Natural killer cell treated with Interleukin-12 subunit alpha and Interleukin-12 subunit beta and Interleukin-15 and Interleukin-18, amount 100 ng/mL, for 72 hours (primary cell): ENCODE results near the gene ZNF608. TPM values are rescaled to one million over a fixed set of nuclear protein-coding genes. Genes with fewer than 3 reads are reported as not detected.

Experiments used
- ATAC-seq, 2 donors: fragments of 150-1000 bp; cut with Tn5 transposase in 1 of 2; sonication (Bioruptor Pico), chemical (Tn5 transposase) in 1 of 2; 2 replicates each; pipeline ENCODE4 v1.10.0; 2021
- DNase-seq: peaks from one replicate; pipeline ENCODE4 v3.0.0; 2022; ENCODE audit warnings: low spot score
- H3K27ac Mint-ChIP-seq, 2 donors: 1 replicate in 1 of 2; 2 replicates in 1 of 2; pipeline ENCODE4 v1.8.0; 2022; ENCODE audit warnings: mixed read lengths in 2 of 2, mild to moderate bottlenecking in 1 of 2, moderate library complexity in 1 of 2
- H3K27me3 Mint-ChIP-seq, 2 donors: 1 replicate in 1 of 2; 2 replicates in 1 of 2; pipeline ENCODE4 v1.8.0; 2022; ENCODE audit warnings: mixed read lengths in 2 of 2
- H3K36me3 Mint-ChIP-seq: one replicate; pipeline ENCODE4 v1.8.0; 2022; ENCODE audit warnings: mixed read lengths
- H3K4me1 Mint-ChIP-seq, 2 donors: 1 replicate in 1 of 2; 2 replicates in 1 of 2; pipeline ENCODE4 v1.8.0; 2022; ENCODE audit warnings: low read depth in 2 of 2, mixed read lengths in 2 of 2, mild to moderate bottlenecking in 1 of 2
- H3K4me3 Mint-ChIP-seq: one replicate; pipeline ENCODE4 v1.8.0; 2022; ENCODE audit warnings: mixed read lengths
- H3K9me3 Mint-ChIP-seq: 2 replicates; pipeline ENCODE4 v1.8.0; 2022; ENCODE audit warnings: mixed read lengths
- total RNA-seq, 2 donors: library from RNA; stranded (reverse); gene quantifications; one replicate each; pipeline ENCODE4 v1.2.3, GENCODE V29; 2022

Gene ZNF608
- total RNA-seq, 2 donors from 2014 or later: 0.47 to 0.59 TPM

- ATAC-seq (no peak), DNase-seq (no peak)
- no peaks in the 10 kb centered on the region for H3K36me3 Mint-ChIP-seq
- no peak overlapping the region for H3K27ac Mint-ChIP-seq
- peaks cover 3% of the 10 kb centered on the region for H3K9me3 Mint-ChIP-seq
- H3K4me3 Mint-ChIP-seq: no peak overlapping the region
- peaks cover 0 to 3% of the 10 kb centered on the region in 2 donors for H3K4me1 Mint-ChIP-seq
- H3K27me3 Mint-ChIP-seq: peaks cover 0 to 6% of the 10 kb centered on the region in 2 donors
Observed at GRCh38 chr5:124707520-124707919, 38.9 kb downstream of the ZNF608 start.

DNA sequence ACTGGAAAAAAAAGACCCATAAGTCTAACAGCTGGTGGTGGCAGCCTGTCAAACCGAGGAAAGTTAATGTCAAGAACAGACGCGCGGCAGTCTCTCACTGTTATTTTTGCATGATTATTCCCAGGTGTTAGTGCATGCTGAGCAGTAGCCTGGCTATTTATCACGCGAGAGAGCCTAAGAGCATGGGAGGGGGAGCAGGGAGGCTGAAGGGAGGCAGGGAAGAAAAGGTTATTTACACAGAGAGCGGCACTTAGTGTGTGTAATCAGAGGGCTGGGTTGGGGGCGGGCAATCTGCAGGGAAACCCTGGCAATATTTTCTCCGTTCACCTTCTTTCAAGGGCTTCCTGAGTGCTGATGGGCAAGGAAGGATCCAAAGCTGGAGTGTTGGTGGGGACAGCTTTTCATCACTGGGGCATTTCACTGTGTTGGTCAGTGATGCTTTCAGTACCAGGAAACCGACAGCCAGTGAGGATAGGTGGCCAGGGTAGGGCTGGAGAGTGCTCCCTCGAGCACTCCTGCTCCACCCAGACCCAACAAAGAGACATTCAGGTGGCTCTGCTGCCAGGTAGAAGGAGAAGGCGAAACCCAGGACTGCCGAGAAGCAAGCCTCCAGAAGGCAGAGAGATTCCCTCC lies 39.6 kb downstream of the ZNF608 start:
- Mint-ChIP-seq H3K27me3 (peaks cover 0 to 5% of the 10 kb centered on the region in 2 donors), H3K36me3 (no peaks in the 10 kb centered on the region), H3K4me3 (no peak overlapping the region), H3K27ac (no peak overlapping the region), H3K9me3 (peaks cover 3% of the 10 kb centered on the region), H3K4me1 (peaks cover 0 to 3% of the 10 kb centered on the region in 2 donors)
- ATAC-seq (no peak), DNase-seq (no peak)

GRCh38 chr5:124706051-124706450 lies 40.4 kb downstream of the ZNF608 start:
- DNase-seq (no peak), ATAC-seq (no peak)
- H3K27me3 Mint-ChIP-seq: no peaks in the 10 kb centered on the region
- H3K27ac Mint-ChIP-seq: no peak overlapping the region
- peaks cover 0 to 3% of the 10 kb centered on the region in 2 donors for H3K4me1 Mint-ChIP-seq
- H3K9me3 Mint-ChIP-seq: no peaks in the 10 kb centered on the region
- no peaks in the 10 kb centered on the region for H3K36me3 Mint-ChIP-seq
- H3K4me3 Mint-ChIP-seq: no peak overlapping the region

DNA sequence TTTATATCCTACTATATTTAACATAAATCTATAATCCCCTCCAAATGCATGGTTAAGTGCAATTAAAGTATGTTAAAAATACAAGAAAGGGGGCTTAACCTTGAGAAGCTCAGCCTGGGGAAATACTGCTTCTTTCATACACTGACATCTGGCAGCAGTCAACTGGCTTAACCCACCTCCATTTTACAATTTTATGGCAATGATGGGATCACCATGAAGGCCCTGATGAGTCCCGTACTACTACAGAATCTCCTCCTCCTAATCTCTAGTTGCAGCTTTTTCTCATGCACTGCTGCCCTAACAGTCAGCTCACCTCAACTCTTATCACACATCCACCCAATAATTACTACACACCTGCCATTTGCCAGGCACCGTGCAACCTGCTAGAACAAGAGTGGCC lies 40.9 kb downstream of the ZNF608 start:
- ATAC-seq: no peak
- Mint-ChIP-seq H3K27me3 (no peaks in the 10 kb centered on the region), H3K27ac (no peak overlapping the region), H3K9me3 (no peaks in the 10 kb centered on the region), H3K4me3 (no peak overlapping the region), H3K4me1 (peaks cover 0 to 3% of the 10 kb centered on the region in 2 donors), H3K36me3 (no peaks in the 10 kb centered on the region)
- DNase-seq: no peak

DNA sequence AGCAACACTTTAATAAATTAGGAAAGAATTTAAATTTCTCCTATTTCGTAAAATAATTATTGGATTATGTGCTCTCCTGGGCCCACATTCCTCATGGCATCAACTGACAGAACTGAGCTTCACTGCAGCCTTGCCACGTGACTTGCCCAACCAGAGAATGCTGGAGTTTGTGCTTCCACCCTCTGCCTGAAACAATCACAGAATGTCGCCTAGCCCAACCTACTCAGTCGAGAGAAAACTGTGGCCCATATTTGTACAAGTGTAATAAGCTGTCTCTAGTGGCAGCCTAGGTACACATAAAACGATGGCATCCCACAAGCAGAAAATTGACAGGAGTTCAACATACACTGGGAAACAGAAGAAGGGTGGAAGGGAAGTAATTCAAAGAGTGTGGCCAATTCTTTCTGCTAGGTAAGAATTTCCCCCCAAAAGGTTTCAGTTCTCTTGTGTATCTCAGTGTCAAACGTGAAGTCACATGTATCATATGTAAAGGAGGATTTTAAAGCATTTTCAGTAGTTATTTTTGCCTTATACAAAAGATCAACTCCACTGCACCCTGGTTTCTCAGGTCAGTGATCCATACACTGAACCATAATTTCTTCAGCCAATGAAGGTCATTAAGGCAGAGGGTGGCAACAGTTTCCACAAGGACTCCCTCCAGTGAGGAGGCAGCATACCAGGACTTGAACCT lies 41.7 kb downstream of the ZNF608 start:
- Mint-ChIP-seq H3K27me3 (peaks cover under 1 to 6% of the 10 kb centered on the region in 2 donors), H3K4me3 (no peak overlapping the region), H3K27ac (no peak overlapping the region), H3K4me1 (peaks cover 0 to 3% of the 10 kb centered on the region in 2 donors), H3K36me3 (no peaks in the 10 kb centered on the region), H3K9me3 (no peaks in the 10 kb centered on the region)
- ATAC-seq (no peak), DNase-seq (no peak)

GRCh38 chr5:124703995-124704394 lies 42.4 kb downstream of the ZNF608 start:
- Mint-ChIP-seq H3K36me3 (no peaks in the 10 kb centered on the region), H3K4me1 (peaks cover 0 to 3% of the 10 kb centered on the region in 2 donors), H3K27ac (no peak overlapping the region), H3K4me3 (no peak overlapping the region), H3K27me3 (peaks cover 2 to 8% of the 10 kb centered on the region in 2 donors), H3K9me3 (no peaks in the 10 kb centered on the region)
- DNase-seq (no peak), ATAC-seq (no peak)

DNA sequence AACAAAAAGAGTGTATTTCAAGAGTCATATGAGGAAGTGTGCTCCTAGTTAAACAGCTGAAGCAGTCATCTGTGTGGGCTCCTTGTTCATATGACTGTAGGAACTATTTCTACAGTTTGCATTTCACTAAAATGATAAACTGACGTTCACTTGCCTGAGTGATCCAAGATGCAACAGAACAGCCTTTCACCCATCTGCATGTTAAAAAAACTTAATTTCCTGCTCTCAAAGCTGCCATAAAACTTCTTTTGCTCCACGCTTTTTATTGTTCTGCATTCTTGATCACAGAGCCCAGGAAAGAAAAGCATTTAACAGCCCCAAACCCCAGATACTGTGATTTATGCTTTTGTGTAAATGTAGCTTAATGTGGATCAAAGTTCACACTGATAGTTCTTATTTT lies 43.9 kb downstream of the ZNF608 start:
- Mint-ChIP-seq H3K36me3 (no peaks in the 10 kb centered on the region), H3K27me3 (peaks cover 2 to 8% of the 10 kb centered on the region in 2 donors), H3K9me3 (no peaks in the 10 kb centered on the region), H3K4me3 (no peak overlapping the region), H3K27ac (no peak overlapping the region), H3K4me1 (peaks cover 0 to under 1% of the 10 kb centered on the region in 2 donors)
- DNase-seq: no peak
- no peak for ATAC-seq

- ATAC-seq (no peak), DNase-seq (no peak)
- H3K4me1 Mint-ChIP-seq: no peaks in the 10 kb centered on the region
- H3K27ac Mint-ChIP-seq: no peak overlapping the region
- no peaks in the 10 kb centered on the region for H3K36me3 Mint-ChIP-seq
- H3K9me3 Mint-ChIP-seq: no peaks in the 10 kb centered on the region
- H3K27me3 Mint-ChIP-seq: peaks cover 2 to 8% of the 10 kb centered on the region in 2 donors
- no peak overlapping the region for H3K4me3 Mint-ChIP-seq
Observed at GRCh38 chr5:124701873-124702425, 44.5 kb downstream of the ZNF608 start.

DNA sequence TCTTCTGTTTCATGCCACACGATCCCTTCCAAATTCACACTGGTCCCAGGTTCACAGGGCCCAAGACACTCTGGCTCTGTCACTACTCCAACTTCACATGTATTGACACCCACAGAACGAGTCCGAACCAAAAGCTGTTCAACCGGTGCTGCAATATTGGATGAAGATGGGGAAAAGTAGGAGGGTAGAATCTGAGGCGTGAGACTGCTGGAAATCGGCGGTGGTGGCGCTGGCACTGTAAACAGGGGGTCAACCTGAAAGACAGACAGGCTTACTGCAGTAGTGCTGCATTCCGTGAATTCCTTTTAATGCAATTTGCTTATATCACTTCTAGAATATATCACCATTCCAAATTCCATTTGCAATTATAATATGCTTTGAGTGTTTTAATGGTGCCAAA lies 45.4 kb downstream of the ZNF608 start:
- peaks cover 7 to 8% of the 10 kb centered on the region in 2 donors for H3K27me3 Mint-ChIP-seq
- H3K4me1 Mint-ChIP-seq: no peaks in the 10 kb centered on the region

GRCh38 chr5:124700333-124700732 lies 46.1 kb downstream of the ZNF608 start:
- no peaks in the 10 kb centered on the region for H3K4me1 Mint-ChIP-seq
- no peak overlapping the region for H3K4me3 Mint-ChIP-seq
- no peak for DNase-seq
- H3K27ac Mint-ChIP-seq: no peak overlapping the region
- no peaks in the 10 kb centered on the region for H3K9me3 Mint-ChIP-seq
- H3K27me3 Mint-ChIP-seq: peaks cover 7 to 8% of the 10 kb centered on the region in 2 donors
- no peak for ATAC-seq
- no peaks in the 10 kb centered on the region for H3K36me3 Mint-ChIP-seq

More for the DNA sequence above, 45.4 kb downstream of the ZNF608 start:
- Mint-ChIP-seq H3K27ac (no peak overlapping the region), H3K36me3 (no peaks in the 10 kb centered on the region), H3K9me3 (no peaks in the 10 kb centered on the region), H3K4me3 (no peak overlapping the region)
- DNase-seq (no peak), ATAC-seq (no peak)

DNA sequence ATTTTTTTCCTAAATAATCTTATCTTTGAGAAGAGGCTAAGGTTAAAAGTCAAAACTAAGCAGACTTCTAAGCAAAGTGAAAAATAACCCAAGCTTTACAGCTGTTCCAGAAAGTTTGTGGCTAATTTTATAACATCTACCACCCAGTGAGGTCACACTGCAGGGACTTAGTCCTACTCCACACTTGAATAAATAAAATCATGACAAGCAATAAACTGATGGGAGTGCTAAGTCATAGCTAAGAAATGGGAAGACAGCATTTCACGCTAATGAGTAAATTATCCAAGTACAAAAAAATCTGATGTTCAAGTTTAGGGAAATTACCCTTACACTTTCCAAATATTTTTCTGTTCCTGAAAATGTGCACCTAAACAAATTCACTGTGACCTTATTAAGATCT lies 47.7 kb downstream of the ZNF608 start:
- no peak overlapping the region for H3K4me3 Mint-ChIP-seq
- no peaks in the 10 kb centered on the region for H3K36me3 Mint-ChIP-seq
- H3K4me1 Mint-ChIP-seq: no peaks in the 10 kb centered on the region
- no peak overlapping the region for H3K27ac Mint-ChIP-seq
- no peaks in the 10 kb centered on the region for H3K9me3 Mint-ChIP-seq
- ATAC-seq (no peak), DNase-seq (no peak)
- H3K27me3 Mint-ChIP-seq: peaks cover 7 to 8% of the 10 kb centered on the region in 2 donors

DNA sequence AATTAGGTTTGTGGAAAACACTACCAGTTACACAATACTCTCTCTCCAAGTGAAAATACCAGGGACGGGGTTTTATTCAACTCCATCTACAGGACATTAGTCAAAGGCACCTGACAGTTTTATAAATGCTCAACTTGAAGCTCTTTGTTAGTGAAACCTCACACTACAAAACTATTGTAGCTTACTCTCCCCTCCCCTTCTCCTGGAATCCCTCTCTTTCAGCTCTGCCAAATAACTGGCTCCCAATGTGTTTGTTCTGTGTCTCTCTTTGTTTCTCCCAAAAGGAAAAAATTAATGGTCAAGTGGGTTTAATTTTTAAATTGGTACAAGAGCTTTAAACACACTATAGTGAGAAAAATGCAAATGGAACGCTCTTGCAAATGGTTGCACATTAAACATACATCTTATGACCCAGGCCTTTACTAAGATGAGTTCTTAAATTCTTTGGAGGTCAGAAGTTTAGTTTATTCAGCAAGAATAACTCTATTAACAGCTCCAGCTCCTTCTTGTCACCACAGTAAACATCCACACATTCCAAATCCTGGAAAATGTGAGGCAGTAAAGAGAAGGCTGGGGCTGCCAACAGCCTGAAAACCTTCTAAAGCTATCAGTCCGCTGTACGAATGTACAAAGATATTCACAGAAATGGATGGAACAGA lies 48.4 kb downstream of the ZNF608 start:
- H3K4me3 Mint-ChIP-seq: no peak overlapping the region
- H3K4me1 Mint-ChIP-seq: no peaks in the 10 kb centered on the region

DNA sequence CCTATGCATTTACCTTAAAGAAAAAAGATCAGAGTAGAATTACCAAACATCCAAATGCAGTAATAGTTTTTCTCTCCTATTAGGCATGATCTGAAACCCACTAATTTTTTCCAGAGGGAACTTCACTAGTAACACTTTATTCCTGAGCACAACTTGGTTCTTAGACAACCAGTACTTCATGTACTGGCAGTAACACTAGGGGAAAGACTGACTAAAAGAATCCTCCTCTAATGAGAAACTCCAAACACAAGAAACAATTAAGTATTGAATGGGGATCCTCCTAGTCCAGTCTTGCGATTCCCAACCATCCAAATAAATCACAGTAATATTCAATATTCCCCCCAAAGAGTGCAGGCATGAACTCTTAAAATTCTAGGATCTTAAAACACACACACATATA lies 48.9 kb downstream of the ZNF608 start:
- H3K4me1 Mint-ChIP-seq: no peaks in the 10 kb centered on the region
- no peak overlapping the region for H3K27ac Mint-ChIP-seq
- DNase-seq (no peak), ATAC-seq (no peak)
- H3K4me3 Mint-ChIP-seq: no peak overlapping the region
- peaks cover 8 to 9% of the 10 kb centered on the region in 2 donors for H3K27me3 Mint-ChIP-seq
- H3K9me3 Mint-ChIP-seq: no peaks in the 10 kb centered on the region
- no peaks in the 10 kb centered on the region for H3K36me3 Mint-ChIP-seq

More for the DNA sequence above, 48.4 kb downstream of the ZNF608 start:
- no peaks in the 10 kb centered on the region for H3K9me3 Mint-ChIP-seq
- ATAC-seq: no peak
- no peak overlapping the region for H3K27ac Mint-ChIP-seq
- H3K27me3 Mint-ChIP-seq: peaks cover 7 to 8% of the 10 kb centered on the region in 2 donors
- no peaks in the 10 kb centered on the region for H3K36me3 Mint-ChIP-seq
- DNase-seq: no peak

- H3K27ac Mint-ChIP-seq: no peak overlapping the region
- peaks cover 8 to 9% of the 10 kb centered on the region in 2 donors for H3K27me3 Mint-ChIP-seq
- no peaks in the 10 kb centered on the region for H3K9me3 Mint-ChIP-seq
- H3K36me3 Mint-ChIP-seq: no peaks in the 10 kb centered on the region
- no peak overlapping the region for H3K4me3 Mint-ChIP-seq
- DNase-seq (no peak), ATAC-seq (no peak)
- H3K4me1 Mint-ChIP-seq: no peaks in the 10 kb centered on the region
Observed at GRCh38 chr5:124696898-124697297, 49.5 kb downstream of the ZNF608 start.
